ENCODE measurements around the gene KIF19. TPM values are rescaled to one million over a fixed set of nuclear protein-coding genes. Genes with fewer than 3 reads are reported as not detected.

The KIF19 gene
- total and polyA plus RNA-seq, 2 donors (not counting 1 experiment from before 2014, with no cell fraction given): not detected

DNA sequence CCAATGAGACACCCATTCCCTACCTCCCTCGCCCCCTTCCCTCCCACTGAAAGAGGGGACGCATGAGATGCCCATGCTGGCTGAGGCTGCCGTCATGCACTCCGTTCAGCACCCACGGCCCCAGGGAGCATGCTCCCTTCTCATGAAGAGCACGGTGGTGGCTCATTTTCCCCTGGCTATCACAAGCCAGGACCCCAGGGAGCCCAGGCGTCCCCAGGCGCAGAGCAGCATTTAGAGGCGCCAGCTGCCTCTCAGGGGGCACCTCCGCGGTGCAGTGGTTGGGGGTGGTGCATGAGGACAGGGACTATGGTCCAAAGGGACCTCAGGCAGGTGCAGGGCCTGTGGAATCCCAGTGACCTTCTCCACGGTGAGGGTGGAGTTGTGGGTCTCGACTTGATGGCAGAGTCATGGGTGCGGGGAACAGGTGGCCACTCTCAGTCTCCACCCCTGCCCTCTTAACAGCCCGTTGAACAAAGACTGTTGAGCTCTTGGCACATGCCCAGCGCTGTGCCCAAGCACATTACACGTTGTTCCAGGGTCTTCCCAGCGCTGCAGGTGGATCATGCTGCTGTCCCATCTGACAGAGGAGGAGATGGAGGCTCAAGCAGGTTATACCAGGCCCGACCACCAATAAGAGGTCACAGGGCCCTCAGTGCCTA is 13.6 kb downstream of the KIF19 start:
- Histone ChIP-seq H3K27me3 (replicated peaks in 1 of 4; ENCODE audit: control extremely low read depth in 1 of 4, control insufficient read depth in 3 of 4, insufficient read depth in 4 of 4, low read length in 3 of 4) (peaks cover 0 to 6% (median 0%) of the 10 kb centered on the region in 4 experiments), H2AFZ (ENCODE audit: insufficient read depth, low read depth, low read length, poor library complexity, severe bottlenecking) (no peak overlapping the region), H4K20me1 (ENCODE audit: control insufficient read depth, insufficient read depth, low read length, poor library complexity, severe bottlenecking) (no peaks in the 10 kb centered on the region), H3K79me2 (ENCODE audit: control insufficient read depth, insufficient read depth, low read length) (no peaks in the 10 kb centered on the region), H3K4me1 (ENCODE audit: control insufficient read depth in 2 of 2, insufficient read depth in 2 of 2, low read length in 2 of 2) (no peaks in the 10 kb centered on the region), H3K27ac (ENCODE audit: low read length in 2 of 2) (no peak overlapping the region), H3K36me3 (replicated peaks in 1 of 2; ENCODE audit: control extremely low read depth in 1 of 2, control insufficient read depth in 1 of 2, extremely low read depth in 1 of 2, insufficient read depth in 2 of 2, low read length in 1 of 2) (no peaks in the 10 kb centered on the region), H3K4me3 (ENCODE audit: control extremely low read depth in 1 of 5, extremely low read depth in 1 of 5, insufficient read depth in 1 of 5, low read depth in 2 of 5, low read length in 4 of 5) (no peak overlapping the region), H3K9me3 (ENCODE audit: control extremely low read depth in 1 of 3, control insufficient read depth in 2 of 3, insufficient read depth in 1 of 3, low read length in 2 of 3) (peaks cover 0 to 10% (median 0%) of the 10 kb centered on the region in 3 donors), H3K9ac (ENCODE audit: low read length) (no peak overlapping the region), H3K4me2 (replicated peaks; ENCODE audit: low read depth, low read length, poor library complexity, severe bottlenecking) (no peak overlapping the region)
- 73% methylated on average over 14 of the region's 19 CpGs for WGBS (ENCODE audit: insufficient coverage)
- Mint-ChIP-seq H3K9me3 (ENCODE audit: insufficient read depth) (no peaks in the 10 kb centered on the region), H3K27me3 (peaks cover 13% of the 10 kb centered on the region), H3K4me3 (no peak overlapping the region), H3K27ac (no peak overlapping the region), H3K4me1 (no peaks in the 10 kb centered on the region)
- POLR2A ChIA-PET: no interaction called here
- no peak for ATAC-seq (ENCODE audit: low read depth)
- TF ChIP-seq, protein P1, sequence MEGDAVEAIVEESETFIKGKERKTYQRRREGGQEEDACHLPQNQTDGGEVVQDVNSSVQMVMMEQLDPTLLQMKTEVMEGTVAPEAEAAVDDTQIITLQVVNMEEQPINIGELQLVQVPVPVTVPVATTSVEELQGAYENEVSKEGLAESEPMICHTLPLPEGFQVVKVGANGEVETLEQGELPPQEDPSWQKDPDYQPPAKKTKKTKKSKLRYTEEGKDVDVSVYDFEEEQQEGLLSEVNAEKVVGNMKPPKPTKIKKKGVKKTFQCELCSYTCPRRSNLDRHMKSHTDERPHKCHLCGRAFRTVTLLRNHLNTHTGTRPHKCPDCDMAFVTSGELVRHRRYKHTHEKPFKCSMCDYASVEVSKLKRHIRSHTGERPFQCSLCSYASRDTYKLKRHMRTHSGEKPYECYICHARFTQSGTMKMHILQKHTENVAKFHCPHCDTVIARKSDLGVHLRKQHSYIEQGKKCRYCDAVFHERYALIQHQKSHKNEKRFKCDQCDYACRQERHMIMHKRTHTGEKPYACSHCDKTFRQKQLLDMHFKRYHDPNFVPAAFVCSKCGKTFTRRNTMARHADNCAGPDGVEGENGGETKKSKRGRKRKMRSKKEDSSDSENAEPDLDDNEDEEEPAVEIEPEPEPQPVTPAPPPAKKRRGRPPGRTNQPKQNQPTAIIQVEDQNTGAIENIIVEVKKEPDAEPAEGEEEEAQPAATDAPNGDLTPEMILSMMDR (IDR thresholded peaks at IDR 0.05): no peak
- no peak for TF ChIP-seq EZH2 (IDR thresholded peaks at IDR 0.05; ENCODE audit: borderline replicate concordance, insufficient read depth, low read depth, low read length, poor library complexity, severe bottlenecking)
- CTCF ChIA-PET: no interaction called here
- intact Hi-C loops (cut with micrococcal nuclease): no loop called here
- no peak for DNase-seq

DNA sequence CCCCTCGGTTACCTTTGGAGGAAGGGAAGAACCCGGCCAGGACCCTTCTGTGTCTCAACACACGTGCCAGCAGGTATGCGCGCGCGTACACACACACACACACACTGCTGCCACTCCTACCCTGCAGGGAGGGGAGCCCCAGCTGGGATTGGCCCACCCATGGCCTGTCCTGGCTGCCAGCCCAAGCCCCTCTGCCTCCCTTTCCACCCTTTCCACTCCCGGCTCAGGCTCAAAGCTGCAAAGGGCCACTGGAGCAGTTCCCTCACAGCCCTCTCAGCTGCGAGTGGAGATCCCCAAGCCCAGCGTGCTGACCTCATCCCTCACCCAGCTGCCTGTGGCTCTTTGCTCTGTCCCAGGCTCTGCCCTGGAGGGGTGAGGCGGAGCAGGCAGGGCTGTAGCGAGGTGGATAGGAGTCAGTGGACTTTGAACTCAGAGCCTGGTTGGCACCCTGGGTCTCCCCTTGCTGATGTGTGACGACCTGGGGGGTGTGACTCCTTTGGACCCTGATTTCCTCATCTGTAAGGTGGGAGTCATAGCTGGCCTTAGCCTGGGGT is 14.5 kb downstream of the KIF19 start:
- ChIA-PET POLR2A (no interaction called here), CTCF (no interaction called here)
- H3K9ac ChIP-seq (ENCODE audit: low read length): no peak overlapping the region
- no peaks in the 10 kb centered on the region for H3K4me1 Mint-ChIP-seq
- no peak overlapping the region for H3K4me3 ChIP-seq (ENCODE audit: control extremely low read depth in 1 of 5, extremely low read depth in 1 of 5, insufficient read depth in 1 of 5, low read depth in 2 of 5, low read length in 4 of 5)
- H3K9me3 ChIP-seq (ENCODE audit: control extremely low read depth in 1 of 3, control insufficient read depth in 2 of 3, insufficient read depth in 1 of 3, low read length in 2 of 3): peaks cover 0 to 2% (median 0%) of the 10 kb centered on the region in 3 donors
- no peaks in the 10 kb centered on the region for H3K36me3 ChIP-seq (replicated peaks in 1 of 2; ENCODE audit: control extremely low read depth in 1 of 2, control insufficient read depth in 1 of 2, extremely low read depth in 1 of 2, insufficient read depth in 2 of 2, low read length in 1 of 2)
- ATAC-seq (ENCODE audit: low read depth) (no peak), DNase-seq (no peak)
- H3K27ac Mint-ChIP-seq: peak overlapping the region; percentile 4
- H3K27me3 ChIP-seq (replicated peaks in 1 of 4; ENCODE audit: control extremely low read depth in 1 of 4, control insufficient read depth in 3 of 4, insufficient read depth in 4 of 4, low read length in 3 of 4): no peaks in the 10 kb centered on the region
- no peak overlapping the region for H3K4me3 Mint-ChIP-seq
- H3K4me1 ChIP-seq (ENCODE audit: control insufficient read depth in 2 of 2, insufficient read depth in 2 of 2, low read length in 2 of 2): no peaks in the 10 kb centered on the region
- H3K27me3 Mint-ChIP-seq: peaks cover 13% of the 10 kb centered on the region
- H3K9me3 Mint-ChIP-seq (ENCODE audit: insufficient read depth): no peaks in the 10 kb centered on the region
- no peak for TF ChIP-seq EZH2 (IDR thresholded peaks at IDR 0.05; ENCODE audit: borderline replicate concordance, insufficient read depth, low read depth, low read length, poor library complexity, severe bottlenecking)
- TF ChIP-seq, protein P1 (IDR thresholded peaks at IDR 0.05): no peak
- WGBS (ENCODE audit: insufficient coverage): 80% methylated on average over 10 of the region's 13 CpGs
- no peaks in the 10 kb centered on the region for H4K20me1 ChIP-seq (ENCODE audit: control insufficient read depth, insufficient read depth, low read length, poor library complexity, severe bottlenecking)
- no peak overlapping the region for H2AFZ ChIP-seq (ENCODE audit: insufficient read depth, low read depth, low read length, poor library complexity, severe bottlenecking)
- intact Hi-C loops (cut with micrococcal nuclease): no loop called here
- no peak overlapping the region for H3K27ac ChIP-seq (ENCODE audit: low read length in 2 of 2)
- H3K4me2 ChIP-seq (replicated peaks; ENCODE audit: low read depth, low read length, poor library complexity, severe bottlenecking): no peak overlapping the region
- no peaks in the 10 kb centered on the region for H3K79me2 ChIP-seq (ENCODE audit: control insufficient read depth, insufficient read depth, low read length)

Measured in B cell (primary cell).